ENCODE measurements around the gene DISP1.
A peak's percentile ranks its signal among the peaks of the same experiment; 100 is the strongest.

DISP1 gene

GRCh38 chr1:222815440-222815765, 564 bp downstream of the DISP1 start:
- H3K4me3 ChIP-seq (ENCODE audit: low read depth, low read length), result peak overlapping the region; percentile 79
- no peak for TF ChIP-seq CTCF (IDR thresholded peaks at IDR 0.05; ENCODE audit: borderline replicate concordance, insufficient read depth, low read depth, low read length)

GRCh38 chr1:222817529-222817928, 2.7 kb downstream of the DISP1 start:
- no peak overlapping the region for H3K4me3 ChIP-seq (ENCODE audit: low read depth, low read length)
- no peak for TF ChIP-seq CTCF (IDR thresholded peaks at IDR 0.05; ENCODE audit: borderline replicate concordance, insufficient read depth, low read depth, low read length)

- no peak overlapping the region for H3K4me3 ChIP-seq (ENCODE audit: low read depth, low read length)
- no peak for TF ChIP-seq CTCF (IDR thresholded peaks at IDR 0.05; ENCODE audit: borderline replicate concordance, insufficient read depth, low read depth, low read length)
Measured at GRCh38 chr1:222818171-222818570, 3.3 kb downstream of the DISP1 start.

DNA sequence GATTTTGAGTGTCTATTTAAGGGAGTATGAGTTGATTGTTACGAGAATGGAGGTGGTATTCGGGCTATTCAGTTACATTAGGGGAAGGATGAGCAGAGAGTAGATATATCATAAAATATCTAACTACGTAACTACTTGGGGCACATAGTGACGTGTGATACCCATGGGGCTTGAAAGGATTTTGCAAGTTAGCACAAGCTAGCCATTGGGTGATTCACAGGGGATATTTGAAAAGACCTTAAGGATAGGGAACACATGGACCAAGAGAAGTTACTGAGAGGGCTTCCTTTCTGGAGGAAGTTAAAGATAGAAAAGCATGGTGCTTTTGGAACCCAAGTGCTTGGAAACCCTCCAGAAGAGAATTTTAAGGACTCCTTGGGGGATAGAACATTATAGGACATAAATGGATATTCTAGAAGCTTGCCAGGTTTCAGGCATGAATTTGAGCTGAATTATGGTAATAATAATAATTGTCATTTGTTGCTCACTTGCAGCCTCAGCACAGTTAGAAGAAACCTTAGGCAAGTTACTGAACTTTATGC, 5.4 kb downstream of the DISP1 start:
- no peak for TF ChIP-seq CTCF (IDR thresholded peaks at IDR 0.05; ENCODE audit: borderline replicate concordance, insufficient read depth, low read depth, low read length)
- H3K4me3 ChIP-seq (ENCODE audit: low read depth, low read length), result no peak overlapping the region

DNA sequence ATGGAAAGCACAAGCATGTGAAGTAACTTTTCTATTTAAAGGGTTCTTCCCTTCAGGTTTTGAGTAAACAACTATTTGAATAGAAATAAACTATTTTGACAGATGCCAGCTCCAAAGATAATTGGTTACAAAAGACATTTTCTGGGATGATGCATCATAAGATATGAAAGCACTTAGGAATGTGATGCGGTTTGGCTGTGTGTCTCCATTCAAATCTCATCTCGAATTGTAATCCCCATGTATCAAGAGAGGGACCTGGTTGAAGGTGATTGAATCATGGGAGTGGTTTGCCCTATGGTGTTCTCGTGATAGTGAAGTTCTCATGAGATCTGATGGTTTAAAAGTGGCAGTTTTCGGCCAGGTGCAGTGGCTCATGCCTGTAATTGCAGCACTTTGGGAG, 6.4 kb downstream of the DISP1 start:
- H3K4me3 ChIP-seq (ENCODE audit: low read depth, low read length), result no peak overlapping the region
- TF ChIP-seq CTCF (IDR thresholded peaks at IDR 0.05; ENCODE audit: borderline replicate concordance, insufficient read depth, low read depth, low read length), result no peak

GRCh38 chr1:222823695-222824094, 8.9 kb downstream of the DISP1 start:
- no peak overlapping the region for H3K4me3 ChIP-seq (ENCODE audit: low read depth, low read length)
- no peak for TF ChIP-seq CTCF (IDR thresholded peaks at IDR 0.05; ENCODE audit: borderline replicate concordance, insufficient read depth, low read depth, low read length)

DNA sequence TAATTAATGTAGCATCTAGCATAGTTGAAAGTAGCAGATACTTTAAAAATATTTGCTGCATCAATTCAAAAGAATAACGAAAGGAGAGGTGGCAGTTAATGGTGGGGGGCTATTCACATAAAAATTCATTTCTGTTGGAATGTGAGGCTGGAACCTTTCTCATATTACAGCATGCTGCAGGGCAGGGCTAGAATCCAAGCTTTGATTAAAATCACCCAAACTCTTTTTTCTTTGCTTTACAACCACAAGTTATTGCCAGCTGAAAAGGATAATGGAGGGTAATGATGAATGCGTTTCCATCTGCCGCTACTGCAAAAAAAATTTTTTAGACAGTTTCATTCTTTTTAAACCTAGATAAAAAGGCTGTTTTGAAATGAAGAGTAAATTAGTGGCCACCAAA, 9.8 kb downstream of the DISP1 start:
- TF ChIP-seq CTCF (IDR thresholded peaks at IDR 0.05; ENCODE audit: borderline replicate concordance, insufficient read depth, low read depth, low read length), result no peak
- no peak overlapping the region for H3K4me3 ChIP-seq (ENCODE audit: low read depth, low read length)

Data from GM12875 (cell line).